RWPE2 (cell line): Measurements from ENCODE around the gene MYH7.

Experiments
- ATAC-seq: fragments of 200-7000 bp; cut with Tn5 transposase; 3 replicates; pipeline ENCODE4 v1.9.1; 2021; ENCODE audit warnings: low read depth
- DNase-seq: peaks from one replicate; pipeline ENCODE4 v3.0.0-alpha.2; 2020; ENCODE audit warnings: low spot score
- H3K27ac ChIP-seq: fragments of 450-650 bp; 2 replicates; pipeline ENCODE4 v1.5.1; 2017; ENCODE audit warnings: mild to moderate bottlenecking; ENCODE audit not compliant: poor library complexity, severe bottlenecking
- H3K27me3 ChIP-seq: fragments of 250-450 bp; sonication (Bioruptor Pico); 2 replicates; pipeline ENCODE4 v1.5.1; 2021; ENCODE audit warnings: mild to moderate bottlenecking, moderate library complexity; ENCODE audit not compliant: insufficient read depth, poor library complexity, severe bottlenecking
- H3K36me3 ChIP-seq: fragments of 250-450 bp; sonication (Bioruptor Pico); 2 replicates; pipeline ENCODE4 v1.5.1; 2020; ENCODE audit warnings: low read depth, mild to moderate bottlenecking, moderate library complexity
- H3K4me1 ChIP-seq: fragments of 250-450 bp; sonication (Bioruptor Pico); 2 replicates; pipeline ENCODE4 v1.5.1; 2021; ENCODE audit warnings: mild to moderate bottlenecking, moderate library complexity; ENCODE audit not compliant: insufficient read depth, poor library complexity, severe bottlenecking
- H3K4me3 ChIP-seq: fragments of 250-450 bp; sonication (Bioruptor Pico); 2 replicates; pipeline ENCODE4 v1.5.1; 2021; ENCODE audit warnings: mild to moderate bottlenecking, moderate library complexity; ENCODE audit not compliant: severe bottlenecking
- H3K9me3 ChIP-seq: fragments of 250-450 bp; sonication (Bioruptor Pico); 2 replicates; pipeline ENCODE4 v1.5.1; 2021; ENCODE audit warnings: mild to moderate bottlenecking, moderate library complexity; ENCODE audit not compliant: severe bottlenecking
- CTCF ChIP-seq: fragments of 450-650 bp; IDR thresholded peaks from one replicate; pipeline ENCODE4 v1.5.1; 2017; ENCODE audit warnings: mild to moderate bottlenecking, moderate library complexity; ENCODE audit not compliant: poor library complexity, severe bottlenecking

Gene MYH7

DNA sequence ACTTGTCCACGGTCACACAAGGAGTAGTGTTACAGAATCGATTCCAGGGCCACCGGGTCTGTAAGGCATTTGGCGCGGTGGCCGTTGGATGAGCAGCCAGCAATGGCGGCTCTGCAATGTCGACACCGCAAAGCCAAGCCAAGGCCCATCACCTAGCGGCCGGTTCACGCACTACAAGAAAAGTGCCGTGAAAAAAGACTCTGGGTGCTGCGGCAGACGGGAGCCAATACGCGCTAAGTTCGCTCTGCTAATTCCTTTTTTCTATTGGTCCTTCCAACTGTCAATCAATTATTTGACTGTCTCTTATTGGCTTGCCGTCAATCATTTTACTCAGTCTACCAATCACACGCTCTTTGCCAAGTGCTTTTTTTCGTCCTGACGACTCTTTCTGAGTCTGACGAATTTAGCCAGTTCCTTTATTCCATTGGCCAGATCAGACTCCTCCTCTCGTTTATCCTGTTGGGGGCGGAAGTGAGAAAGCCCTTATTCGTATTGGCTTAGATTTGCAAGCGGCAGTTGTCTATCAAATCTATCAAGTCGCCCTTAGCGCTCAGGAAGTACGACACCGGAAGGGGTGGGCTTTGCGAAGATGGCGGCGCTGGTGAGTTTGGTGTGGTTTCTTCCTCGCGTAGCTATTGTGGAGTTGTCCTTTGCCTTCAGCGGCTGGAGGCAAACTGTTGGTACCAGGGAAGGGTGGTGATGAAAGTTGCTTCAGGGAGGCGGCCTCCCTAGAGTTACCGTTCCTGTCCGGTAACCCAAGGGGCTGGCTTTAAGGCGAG lies 33.9 kb upstream of the MYH7 start, which contains the start of gene NGDN:
NGDN (plus strand) TSS at position 577 of the 779 bp plus-strand sequence; CDS start at position 590, 13 bp downstream.
- Histone ChIP-seq H3K4me3 (peak within 1 kb of the TSS; percentile 78), H3K27ac (peak within 1 kb of the TSS; percentile 7), H3K4me1 (peaks cover 3% of the 10 kb centered on the region), H3K36me3 (peaks cover 44% of the 10 kb centered on the region), H3K27me3 (no peaks in the 10 kb centered on the region), H3K9me3 (no peaks in the 10 kb centered on the region)
- peak; percentile 94 for TF ChIP-seq CTCF
- ATAC-seq (peak; percentile 96), DNase-seq (peak; percentile 94)

DNA sequence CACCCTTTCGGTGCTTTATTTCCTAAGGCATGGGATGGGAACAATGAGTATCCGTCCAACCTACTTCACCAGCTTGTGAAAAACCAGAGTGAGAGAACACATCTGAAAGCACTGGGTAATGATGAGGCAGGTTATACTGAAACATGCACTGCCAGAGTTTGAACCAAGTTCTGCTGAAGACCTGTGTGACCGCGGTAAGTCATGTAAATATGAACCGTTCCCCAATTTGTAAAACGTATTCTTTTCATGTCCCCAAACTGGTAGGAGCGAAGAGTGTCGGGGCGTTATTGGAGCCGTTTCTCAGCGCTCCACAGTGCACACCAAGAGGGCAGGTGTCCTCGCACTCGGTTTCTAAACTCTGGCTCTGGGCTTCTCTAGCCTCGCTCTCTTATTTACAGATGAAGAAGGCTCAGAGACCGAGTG lies 33.3 kb upstream of the MYH7 start:
- ATAC-seq, result no peak
- Histone ChIP-seq H3K27me3 (no peaks in the 10 kb centered on the region), H3K27ac (peak overlapping the region; percentile 7), H3K4me3 (peak overlapping the region; percentile 78), H3K4me1 (peaks cover 3% of the 10 kb centered on the region), H3K36me3 (peaks cover 38% of the 10 kb centered on the region), H3K9me3 (no peaks in the 10 kb centered on the region)
- TF ChIP-seq CTCF, result no peak
- no peak for DNase-seq

DNA sequence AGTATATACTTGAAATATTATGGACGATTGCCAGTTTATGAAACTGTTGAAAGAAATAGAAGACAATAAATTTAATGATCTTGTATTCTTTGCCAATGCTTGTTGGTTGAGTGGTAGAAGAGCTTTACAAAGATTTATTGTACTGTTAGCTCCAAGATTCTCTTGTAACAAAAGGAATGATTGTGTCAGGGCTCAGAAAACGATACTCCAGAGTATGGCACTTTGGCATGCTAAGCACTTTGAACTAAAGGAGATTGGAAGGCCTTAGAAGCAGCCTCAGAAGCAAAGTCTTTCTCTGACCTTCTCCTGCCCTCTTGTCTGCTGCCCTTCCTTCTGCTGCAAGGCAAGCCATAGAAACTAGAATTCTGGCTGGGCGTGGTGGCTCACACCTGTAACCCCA lies 29.8 kb upstream of the MYH7 start:
- Histone ChIP-seq H3K9me3 (no peaks in the 10 kb centered on the region), H3K4me3 (no peak overlapping the region), H3K4me1 (no peaks in the 10 kb centered on the region), H3K27me3 (no peaks in the 10 kb centered on the region), H3K27ac (no peak overlapping the region), H3K36me3 (peaks cover 4% of the 10 kb centered on the region)
- ATAC-seq (no peak), DNase-seq (no peak)
- TF ChIP-seq CTCF, result no peak

GRCh38 chr14:23464700-23465099 lies 29.2 kb upstream of the MYH7 start:
- Histone ChIP-seq H3K27me3 (no peaks in the 10 kb centered on the region), H3K4me3 (no peak overlapping the region), H3K27ac (no peak overlapping the region), H3K9me3 (no peaks in the 10 kb centered on the region), H3K4me1 (no peaks in the 10 kb centered on the region), H3K36me3 (no peaks in the 10 kb centered on the region)
- DNase-seq (no peak), ATAC-seq (no peak)
- TF ChIP-seq CTCF, result no peak

DNA sequence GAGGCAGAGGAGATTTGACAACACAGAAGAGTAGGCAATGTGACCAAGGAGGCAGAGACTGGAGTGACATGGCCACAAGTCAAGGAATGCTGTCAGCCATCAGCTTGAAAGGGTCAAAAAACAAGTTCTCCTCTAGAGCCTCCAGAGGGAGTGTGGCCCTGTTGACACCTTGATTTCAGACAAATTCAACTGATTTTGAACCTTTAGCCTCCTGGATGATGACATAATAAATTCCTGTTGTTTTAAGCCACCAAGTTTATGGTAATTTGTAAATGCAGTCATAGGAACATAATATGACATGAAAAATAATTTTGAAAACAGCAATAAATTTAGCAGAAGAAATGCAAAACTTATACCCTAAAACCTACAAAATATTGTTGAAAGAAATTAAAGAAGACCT lies 25.5 kb upstream of the MYH7 start:
- TF ChIP-seq CTCF, result no peak
- H3K36me3 ChIP-seq, result no peaks in the 10 kb centered on the region
- H3K9me3 ChIP-seq, result no peaks in the 10 kb centered on the region
- DNase-seq (no peak), ATAC-seq (no peak)
- H3K27me3 ChIP-seq, result no peaks in the 10 kb centered on the region
- H3K4me3 ChIP-seq, result no peak overlapping the region
- H3K27ac ChIP-seq, result no peak overlapping the region
- H3K4me1 ChIP-seq, result no peaks in the 10 kb centered on the region
